Measurements from ENCODE around the gene COL4A3. TPM values are rescaled to one million over a fixed set of nuclear protein-coding genes. Genes with fewer than 3 reads are reported as not detected.
A peak's percentile ranks its signal among the peaks of the same experiment; 100 is the strongest.

The COL4A3 gene
- total and polyA plus RNA-seq, 9 of the 15 experiments (the other 6 are each of a cell fraction or from before 2014, with no cell fraction given): not detected

DNA sequence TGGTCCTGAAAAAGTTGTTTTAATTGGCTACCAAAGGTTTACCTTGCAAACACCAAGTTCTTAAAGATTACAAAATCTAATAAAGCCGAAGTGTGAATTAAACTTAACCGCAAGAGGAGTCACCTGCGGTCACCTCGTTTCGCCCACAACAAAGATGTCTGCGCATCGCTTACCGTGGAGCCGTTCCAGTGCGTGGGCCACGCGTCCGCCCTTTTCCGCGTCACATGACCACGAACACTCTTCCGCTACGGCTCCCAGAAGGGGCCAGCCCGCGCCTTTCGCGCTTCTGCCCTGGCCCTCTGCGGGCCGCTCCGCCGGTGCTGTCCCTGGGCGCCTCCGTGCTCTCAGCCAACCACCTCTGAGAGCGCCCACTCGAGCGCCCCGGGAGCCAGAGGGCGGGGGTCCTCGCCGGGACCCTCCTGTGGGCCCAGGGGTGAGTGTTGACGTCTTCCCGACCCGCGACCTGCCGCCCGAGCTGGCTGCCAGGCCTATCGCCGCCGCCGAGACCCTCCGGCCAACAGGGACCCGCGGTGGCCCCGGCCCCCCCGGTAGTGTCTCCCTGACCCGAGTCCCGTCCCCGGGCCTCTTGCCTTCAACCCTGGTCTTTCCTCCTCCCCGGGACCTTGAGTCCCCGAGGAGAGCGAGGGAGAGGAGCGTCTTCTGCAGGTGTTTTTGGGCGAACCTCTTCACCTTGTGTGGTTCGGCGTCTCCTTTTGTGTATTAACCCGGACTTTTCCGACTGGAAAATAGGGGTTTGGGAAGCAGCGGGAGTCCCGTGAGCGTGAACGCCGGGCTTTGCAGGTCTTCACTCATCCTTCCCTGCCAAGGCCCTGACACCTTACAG is 160.8 kb downstream of the COL4A3 start, which contains the start of gene MFF (continued):
- TF ChIP-seq, protein P1, sequence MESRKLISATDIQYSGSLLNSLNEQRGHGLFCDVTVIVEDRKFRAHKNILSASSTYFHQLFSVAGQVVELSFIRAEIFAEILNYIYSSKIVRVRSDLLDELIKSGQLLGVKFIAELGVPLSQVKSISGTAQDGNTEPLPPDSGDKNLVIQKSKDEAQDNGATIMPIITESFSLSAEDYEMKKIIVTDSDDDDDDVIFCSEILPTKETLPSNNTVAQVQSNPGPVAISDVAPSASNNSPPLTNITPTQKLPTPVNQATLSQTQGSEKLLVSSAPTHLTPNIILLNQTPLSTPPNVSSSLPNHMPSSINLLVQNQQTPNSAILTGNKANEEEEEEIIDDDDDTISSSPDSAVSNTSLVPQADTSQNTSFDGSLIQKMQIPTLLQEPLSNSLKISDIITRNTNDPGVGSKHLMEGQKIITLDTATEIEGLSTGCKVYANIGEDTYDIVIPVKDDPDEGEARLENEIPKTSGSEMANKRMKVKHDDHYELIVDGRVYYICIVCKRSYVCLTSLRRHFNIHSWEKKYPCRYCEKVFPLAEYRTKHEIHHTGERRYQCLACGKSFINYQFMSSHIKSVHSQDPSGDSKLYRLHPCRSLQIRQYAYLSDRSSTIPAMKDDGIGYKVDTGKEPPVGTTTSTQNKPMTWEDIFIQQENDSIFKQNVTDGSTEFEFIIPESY (CRISPR knock-in tag; IDR thresholded peaks at IDR 0.05): peak; percentile 94
- TF ChIP-seq, protein P2, sequence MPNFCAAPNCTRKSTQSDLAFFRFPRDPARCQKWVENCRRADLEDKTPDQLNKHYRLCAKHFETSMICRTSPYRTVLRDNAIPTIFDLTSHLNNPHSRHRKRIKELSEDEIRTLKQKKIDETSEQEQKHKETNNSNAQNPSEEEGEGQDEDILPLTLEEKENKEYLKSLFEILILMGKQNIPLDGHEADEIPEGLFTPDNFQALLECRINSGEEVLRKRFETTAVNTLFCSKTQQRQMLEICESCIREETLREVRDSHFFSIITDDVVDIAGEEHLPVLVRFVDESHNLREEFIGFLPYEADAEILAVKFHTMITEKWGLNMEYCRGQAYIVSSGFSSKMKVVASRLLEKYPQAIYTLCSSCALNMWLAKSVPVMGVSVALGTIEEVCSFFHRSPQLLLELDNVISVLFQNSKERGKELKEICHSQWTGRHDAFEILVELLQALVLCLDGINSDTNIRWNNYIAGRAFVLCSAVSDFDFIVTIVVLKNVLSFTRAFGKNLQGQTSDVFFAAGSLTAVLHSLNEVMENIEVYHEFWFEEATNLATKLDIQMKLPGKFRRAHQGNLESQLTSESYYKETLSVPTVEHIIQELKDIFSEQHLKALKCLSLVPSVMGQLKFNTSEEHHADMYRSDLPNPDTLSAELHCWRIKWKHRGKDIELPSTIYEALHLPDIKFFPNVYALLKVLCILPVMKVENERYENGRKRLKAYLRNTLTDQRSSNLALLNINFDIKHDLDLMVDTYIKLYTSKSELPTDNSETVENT (CRISPR knock-in tag; IDR thresholded peaks at IDR 0.05): no peak
- TF ChIP-seq TAF7 (tag; IDR thresholded peaks at IDR 0.05) (no peak), CBX3 (IDR thresholded peaks at IDR 0.05; ENCODE audit: borderline replicate concordance in 1 of 2, low read length in 2 of 2) (peak in 1 of 2 experiments; percentile 84; a peak in 2 of 3 replicates), STAT5A (IDR thresholded peaks at IDR 0.05; ENCODE audit: borderline replicate concordance, low read length) (no peak), ZNF785 (CRISPR knock-in tag; IDR thresholded peaks at IDR 0.05) (no peak), NONO (IDR thresholded peaks at IDR 0.05; ENCODE audit: low read depth in 2 of 2, low read length in 1 of 2) (peak; percentile 58 to 85; a peak in 2 of 4 replicates), HNRNPH1 (optimal IDR thresholded peaks at IDR 0.05; ENCODE audit: low read depth, low read length) (no peak), NR2C2 (CRISPR knock-in tag; IDR thresholded peaks at IDR 0.05) (peak; percentile 49; the same call in 1 of the 2 replicates), NR2C2 (tag; IDR thresholded peaks at IDR 0.05) (peak; percentile 76), ZNF696 (CRISPR knock-in tag; conservative IDR thresholded peaks at IDR 0.05) (no peak), MAFF (IDR thresholded peaks at IDR 0.05; ENCODE audit: low read length) (no peak), ZNF778 (CRISPR knock-in tag; IDR thresholded peaks at IDR 0.05) (no peak), DMBX1 (CRISPR knock-in tag; IDR thresholded peaks at IDR 0.05; ENCODE audit: borderline replicate concordance) (peak; percentile 66; the same call in 1 of the 2 replicates), ZNF282 (CRISPR knock-in tag; IDR thresholded peaks at IDR 0.05) (no peak), ZNF584 (CRISPR knock-in tag; IDR thresholded peaks at IDR 0.05; ENCODE audit: low read depth) (no peak), EP300 (IDR thresholded peaks at IDR 0.05; ENCODE audit: low read length) (0 out of 2 replicates have a peak, but pooled peaks have one; percentile 4), L3MBTL2 (IDR thresholded peaks at IDR 0.05) (peak; percentile 92), NFRKB (IDR thresholded peaks at IDR 0.05; ENCODE audit: low read depth) (peak; percentile 80; the same call in 1 of the 2 replicates), SLC30A9 (CRISPR knock-in tag; IDR thresholded peaks at IDR 0.05) (no peak), CREM (IDR thresholded peaks at IDR 0.05; ENCODE audit: low read depth) (peak; percentile 93), SMAD1 (IDR thresholded peaks at IDR 0.05; ENCODE audit: low read depth, low read length, partially characterized antibody) (no peak), TBP (optimal IDR thresholded peaks at IDR 0.05; ENCODE audit: low read depth, low read length) (peak; percentile 67)
- TF ChIP-seq, protein P3, sequence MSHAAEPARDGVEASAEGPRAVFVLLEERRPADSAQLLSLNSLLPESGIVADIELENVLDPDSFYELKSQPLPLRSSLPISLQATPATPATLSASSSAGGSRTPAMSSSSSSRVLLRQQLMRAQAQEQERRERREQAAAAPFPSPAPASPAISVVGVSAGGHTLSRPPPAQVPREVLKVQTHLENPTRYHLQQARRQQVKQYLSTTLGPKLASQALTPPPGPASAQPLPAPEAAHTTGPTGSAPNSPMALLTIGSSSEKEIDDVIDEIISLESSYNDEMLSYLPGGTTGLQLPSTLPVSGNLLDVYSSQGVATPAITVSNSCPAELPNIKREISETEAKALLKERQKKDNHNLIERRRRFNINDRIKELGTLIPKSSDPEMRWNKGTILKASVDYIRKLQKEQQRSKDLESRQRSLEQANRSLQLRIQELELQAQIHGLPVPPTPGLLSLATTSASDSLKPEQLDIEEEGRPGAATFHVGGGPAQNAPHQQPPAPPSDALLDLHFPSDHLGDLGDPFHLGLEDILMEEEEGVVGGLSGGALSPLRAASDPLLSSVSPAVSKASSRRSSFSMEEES (CRISPR knock-in tag; IDR thresholded peaks at IDR 0.05): peak; percentile 98

All from K562 (cell line).